ENCODE results near the gene EIF4G3.

EIF4G3 gene

GRCh38 chr1:20834780-20835179, 341.9 kb downstream of the EIF4G3 start:
- no peak overlapping the region for H3K4me2 ChIP-seq (ENCODE audit: low read length)
- no peaks in the 10 kb centered on the region for H3K9me2 ChIP-seq (replicated peaks; ENCODE audit: control insufficient read depth, low read length)
- H3K79me2 ChIP-seq (ENCODE audit: control insufficient read depth, low read length): no peaks in the 10 kb centered on the region
- H3F3A ChIP-seq (ENCODE audit: control insufficient read depth, insufficient read depth): 0 out of 2 replicates have a peak, but pooled peaks cover 4% of the 10 kb centered on the region
- H3K36me3 ChIP-seq (ENCODE audit: control insufficient read depth, low read length): peaks cover 16% of the 10 kb centered on the region
- H3K9me3 ChIP-seq (ENCODE audit: control insufficient read depth, insufficient read depth, low read length): no peaks in the 10 kb centered on the region
- H3K27ac ChIP-seq (ENCODE audit: low read depth, low read length): no peak overlapping the region
- H4K20me1 ChIP-seq (ENCODE audit: control insufficient read depth, insufficient read depth, low read depth, low read length): no peaks in the 10 kb centered on the region
- no peaks in the 10 kb centered on the region for H3K4me1 ChIP-seq (ENCODE audit: control insufficient read depth, low read length)
- H3K27me3 ChIP-seq (ENCODE audit: control insufficient read depth, low read length): no peaks in the 10 kb centered on the region
- no peak overlapping the region for H3K4me3 ChIP-seq (ENCODE audit: low read length)
- TF ChIP-seq CTCF (IDR thresholded peaks at IDR 0.05; ENCODE audit: low read depth, low read length, poor library complexity, severe bottlenecking): no peak
- no peak for TF ChIP-seq EZH2phosphoT487 (IDR thresholded peaks at IDR 0.05; ENCODE audit: borderline replicate concordance, low read length)

- Histone ChIP-seq H3K27me3 (ENCODE audit: control insufficient read depth, low read length) (no peaks in the 10 kb centered on the region), H3F3A (ENCODE audit: control insufficient read depth, insufficient read depth) (0 out of 2 replicates have a peak, but pooled peaks cover 4% of the 10 kb centered on the region), H3K27ac (ENCODE audit: low read depth, low read length) (no peak overlapping the region), H4K20me1 (ENCODE audit: control insufficient read depth, insufficient read depth, low read depth, low read length) (no peaks in the 10 kb centered on the region), H3K4me1 (ENCODE audit: control insufficient read depth, low read length) (no peaks in the 10 kb centered on the region), H3K4me2 (ENCODE audit: low read length) (no peak overlapping the region), H3K4me3 (ENCODE audit: low read length) (no peak overlapping the region), H3K36me3 (ENCODE audit: control insufficient read depth, low read length) (peaks cover 18% of the 10 kb centered on the region), H3K9me2 (replicated peaks; ENCODE audit: control insufficient read depth, low read length) (no peaks in the 10 kb centered on the region), H3K79me2 (ENCODE audit: control insufficient read depth, low read length) (no peaks in the 10 kb centered on the region), H3K9me3 (ENCODE audit: control insufficient read depth, insufficient read depth, low read length) (no peaks in the 10 kb centered on the region)
- TF ChIP-seq EZH2phosphoT487 (IDR thresholded peaks at IDR 0.05; ENCODE audit: borderline replicate concordance, low read length) (no peak), CTCF (IDR thresholded peaks at IDR 0.05; ENCODE audit: low read depth, low read length, poor library complexity, severe bottlenecking) (no peak)
These were observed 342.5 kb downstream of the EIF4G3 start for GRCh38 chr1:20834192-20834591.

GRCh38 chr1:20830378-20830777, 346.3 kb downstream of the EIF4G3 start:
- no peak overlapping the region for H3K4me2 ChIP-seq (ENCODE audit: low read length)
- H3K27ac ChIP-seq (ENCODE audit: low read depth, low read length): no peak overlapping the region
- H3K4me1 ChIP-seq (ENCODE audit: control insufficient read depth, low read length): no peaks in the 10 kb centered on the region
- no peak overlapping the region for H3K4me3 ChIP-seq (ENCODE audit: low read length)
- no peaks in the 10 kb centered on the region for H4K20me1 ChIP-seq (ENCODE audit: control insufficient read depth, insufficient read depth, low read depth, low read length)
- H3F3A ChIP-seq (ENCODE audit: control insufficient read depth, insufficient read depth): 0 out of 2 replicates have a peak, but pooled peaks cover 4% of the 10 kb centered on the region
- H3K27me3 ChIP-seq (ENCODE audit: control insufficient read depth, low read length): no peaks in the 10 kb centered on the region
- TF ChIP-seq EZH2phosphoT487 (IDR thresholded peaks at IDR 0.05; ENCODE audit: borderline replicate concordance, low read length) (no peak), CTCF (IDR thresholded peaks at IDR 0.05; ENCODE audit: low read depth, low read length, poor library complexity, severe bottlenecking) (no peak)
- H3K36me3 ChIP-seq (ENCODE audit: control insufficient read depth, low read length): peaks cover 41% of the 10 kb centered on the region
- no peaks in the 10 kb centered on the region for H3K9me3 ChIP-seq (ENCODE audit: control insufficient read depth, insufficient read depth, low read length)
- no peaks in the 10 kb centered on the region for H3K79me2 ChIP-seq (ENCODE audit: control insufficient read depth, low read length)
- H3K9me2 ChIP-seq (replicated peaks; ENCODE audit: control insufficient read depth, low read length): no peaks in the 10 kb centered on the region
